ENCODE measurements around the gene ZDHHC3.

ZDHHC3 gene

GRCh38 chr3:44899683-44900367 lies 76.1 kb downstream of the ZDHHC3 start:
- no peak for DNase-seq (ENCODE audit: low read depth in 1 of 2, low spot score in 1 of 2)

- no peak for DNase-seq (ENCODE audit: low read depth in 1 of 2, low spot score in 1 of 2)
Measured at GRCh38 chr3:44896440-44896839, 79.5 kb downstream of the ZDHHC3 start.

- DNase-seq (ENCODE audit: low read depth in 1 of 2, low spot score in 1 of 2) = no peak
Measured at GRCh38 chr3:44894485-44894884, 81.5 kb downstream of the ZDHHC3 start.

- DNase-seq (ENCODE audit: low read depth in 1 of 2, low spot score in 1 of 2) = no peak
Measured at GRCh38 chr3:44893097-44893496, 82.9 kb downstream of the ZDHHC3 start.

GRCh38 chr3:44892689-44893088 lies 83.3 kb downstream of the ZDHHC3 start:
- DNase-seq (ENCODE audit: low read depth in 1 of 2, low spot score in 1 of 2) = no peak

GRCh38 chr3:44890852-44891251 lies 85.1 kb downstream of the ZDHHC3 start:
- no peak for DNase-seq (ENCODE audit: low read depth in 1 of 2, low spot score in 1 of 2)

GRCh38 chr3:44890258-44890657 lies 85.7 kb downstream of the ZDHHC3 start:
- DNase-seq (ENCODE audit: low read depth in 1 of 2, low spot score in 1 of 2) = no peak

GRCh38 chr3:44887101-44887500 lies 88.9 kb downstream of the ZDHHC3 start:
- no peak for DNase-seq (ENCODE audit: low read depth in 1 of 2, low spot score in 1 of 2)

GRCh38 chr3:44886561-44886960 lies 89.4 kb downstream of the ZDHHC3 start:
- DNase-seq (ENCODE audit: low read depth in 1 of 2, low spot score in 1 of 2) = no peak

- no peak for DNase-seq (ENCODE audit: low read depth in 1 of 2, low spot score in 1 of 2)
Measured at GRCh38 chr3:44885618-44886017, 90.4 kb downstream of the ZDHHC3 start.

- DNase-seq (ENCODE audit: low read depth in 1 of 2, low spot score in 1 of 2) = no peak
Measured at GRCh38 chr3:44883999-44884431, 92.0 kb downstream of the ZDHHC3 start.

GRCh38 chr3:44883213-44883955 lies 92.6 kb downstream of the ZDHHC3 start:
- no peak for DNase-seq (ENCODE audit: low read depth in 1 of 2, low spot score in 1 of 2)

- DNase-seq (ENCODE audit: low read depth in 1 of 2, low spot score in 1 of 2) = no peak
Measured at GRCh38 chr3:44880284-44880683, 95.7 kb downstream of the ZDHHC3 start.

- DNase-seq (ENCODE audit: low read depth in 1 of 2, low spot score in 1 of 2) = no peak
Measured at GRCh38 chr3:44877333-44877732, 98.6 kb downstream of the ZDHHC3 start.

- no peak for DNase-seq (ENCODE audit: low read depth in 1 of 2, low spot score in 1 of 2)
Measured at GRCh38 chr3:44875596-44875995, 100.4 kb downstream of the ZDHHC3 start.

Measured in stimulated activated CD4-positive, alpha-beta T cell treated with anti-CD3 and anti-CD28 coated beads, Interleukin-15, amount 100 ng/mL, for 1 hour (primary cell).